ENCODE measurements around the gene HAUS2.
"Not testable (repeated sequence)": the region's sequence is repeated elsewhere in the genome, so short reads cannot be mapped to it uniquely, and the experiment has no call there.

The HAUS2 gene

GRCh38 chr15:42575188-42576039 lies 26.8 kb downstream of the HAUS2 start, which contains the start of gene STARD9:
TSS of gene STARD9 (plus strand) at chr15:42575606. CDS start at chr15:42575716, 110 bp downstream.
- in situ Hi-C loops (cut with MboI; ENCODE audit: low sequenced_read_pairs), result no loop called here

- in situ Hi-C loops (cut with MboI; ENCODE audit: low sequenced_read_pairs), result no loop called here
Measured at GRCh38 chr15:42576040-42576594, 27.5 kb downstream of the HAUS2 start.

- in situ Hi-C loops (cut with MboI; ENCODE audit: low sequenced_read_pairs), result no loop called here
Measured at GRCh38 chr15:42576776-42577175, 28.1 kb downstream of the HAUS2 start.

- in situ Hi-C loops (cut with MboI; ENCODE audit: low sequenced_read_pairs), result no loop called here
Measured at GRCh38 chr15:42577514-42578031, 28.9 kb downstream of the HAUS2 start.

GRCh38 chr15:42578984-42579537 lies 30.4 kb downstream of the HAUS2 start:
- in situ Hi-C loops (cut with MboI; ENCODE audit: low sequenced_read_pairs), result no loop called here

GRCh38 chr15:42581272-42581730 lies 32.7 kb downstream of the HAUS2 start:
- in situ Hi-C loops (cut with MboI; ENCODE audit: low sequenced_read_pairs), result no loop called here

- in situ Hi-C loops (cut with MboI; ENCODE audit: low sequenced_read_pairs), result no loop called here
Measured at GRCh38 chr15:42582569-42583375, 34.1 kb downstream of the HAUS2 start.

GRCh38 chr15:42584031-42584765 lies 35.6 kb downstream of the HAUS2 start:
- in situ Hi-C loops (cut with MboI; ENCODE audit: low sequenced_read_pairs), result no loop called here

- in situ Hi-C loops (cut with MboI; ENCODE audit: low sequenced_read_pairs), result no loop called here
Measured at GRCh38 chr15:42590619-42591237, 42.1 kb downstream of the HAUS2 start.

- in situ Hi-C loops (cut with MboI; ENCODE audit: low sequenced_read_pairs), result no loop called here
Measured at GRCh38 chr15:42591238-42591934, 42.7 kb downstream of the HAUS2 start.

GRCh38 chr15:42592716-42593115 lies 44.1 kb downstream of the HAUS2 start:
- in situ Hi-C loops (cut with MboI; ENCODE audit: low sequenced_read_pairs), result no loop called here

- in situ Hi-C loops (cut with MboI; ENCODE audit: low sequenced_read_pairs), result no loop called here
Measured at GRCh38 chr15:42593143-42593542, 44.5 kb downstream of the HAUS2 start.

GRCh38 chr15:42594095-42594494 lies 45.5 kb downstream of the HAUS2 start:
- in situ Hi-C loops (cut with MboI; ENCODE audit: low sequenced_read_pairs), result no loop called here

- in situ Hi-C loops (cut with MboI; ENCODE audit: low sequenced_read_pairs), result no loop called here
Measured at GRCh38 chr15:42595626-42596240, 47.1 kb downstream of the HAUS2 start.

- in situ Hi-C loops (cut with MboI; ENCODE audit: low sequenced_read_pairs), result not testable (repeated sequence)
Measured at GRCh38 chr15:42601316-42601715, 52.7 kb downstream of the HAUS2 start.

- in situ Hi-C loops (cut with MboI; ENCODE audit: low sequenced_read_pairs), result no loop called here
Measured at GRCh38 chr15:42602501-42602900, 53.9 kb downstream of the HAUS2 start.

- in situ Hi-C loops (cut with MboI; ENCODE audit: low sequenced_read_pairs), result no loop called here
Measured at GRCh38 chr15:42603978-42604377, 55.3 kb downstream of the HAUS2 start.

GRCh38 chr15:42604894-42605744 lies 56.5 kb downstream of the HAUS2 start:
- in situ Hi-C loops (cut with MboI; ENCODE audit: low sequenced_read_pairs), result no loop called here
